Activated CD4-positive, CD25-positive, alpha-beta regulatory T cell treated with anti-CD3 and anti-CD28 coated beads, Interleukin-2, amount 50 U/mL, for 72 hours (primary cell): ENCODE measurements around the gene GATA5.

Source experiments
- DNase-seq: peaks from one replicate; pipeline ENCODE4 v3.0.0; 2021

The GATA5 gene

DNA sequence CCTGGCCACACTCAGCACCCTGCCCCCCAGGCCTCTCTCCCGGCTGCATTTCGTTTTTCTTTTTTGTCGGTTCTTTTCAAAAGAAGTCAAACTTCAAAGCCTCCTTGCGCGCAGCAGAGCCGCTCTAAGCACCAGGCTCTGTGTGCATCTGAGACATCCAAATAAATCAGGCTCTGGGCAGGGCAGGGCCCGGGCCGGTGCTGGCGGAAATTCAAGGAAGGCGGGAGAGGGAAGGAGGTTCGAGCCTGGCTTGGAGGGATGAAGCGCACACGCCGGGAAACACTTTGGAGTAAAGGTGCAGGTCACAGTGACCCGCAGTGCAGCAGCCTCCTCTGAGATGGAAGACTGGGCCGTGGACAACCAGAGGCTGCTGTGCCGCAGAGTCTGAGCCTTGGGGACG is 5.8 kb downstream of the GATA5 start:
- no peak for DNase-seq

DNA sequence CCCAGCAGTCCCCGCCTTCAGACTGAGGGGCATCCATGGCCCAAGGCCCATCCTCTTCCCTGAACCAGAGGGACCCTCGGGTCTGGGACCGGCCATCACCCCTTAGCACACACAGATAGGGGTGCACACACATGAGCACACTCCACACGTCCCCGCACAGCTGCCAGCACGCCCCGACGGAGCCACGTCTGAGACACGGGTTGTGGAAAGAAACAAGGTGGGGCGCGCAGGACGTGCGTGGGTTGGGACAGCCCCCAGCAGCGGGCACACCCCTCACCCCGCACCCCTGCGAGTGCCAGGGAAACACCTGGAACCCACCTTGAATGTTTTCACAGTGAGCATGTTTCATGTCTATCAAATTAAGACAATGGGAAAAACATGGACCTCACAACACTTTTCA is 6.4 kb downstream of the GATA5 start:
- no peak for DNase-seq

- no peak for DNase-seq
Measured at GRCh38 chr20:62466806-62467537, 8.8 kb downstream of the GATA5 start.

- no peak for DNase-seq
Measured at GRCh38 chr20:62466072-62466760, 9.6 kb downstream of the GATA5 start.

DNA sequence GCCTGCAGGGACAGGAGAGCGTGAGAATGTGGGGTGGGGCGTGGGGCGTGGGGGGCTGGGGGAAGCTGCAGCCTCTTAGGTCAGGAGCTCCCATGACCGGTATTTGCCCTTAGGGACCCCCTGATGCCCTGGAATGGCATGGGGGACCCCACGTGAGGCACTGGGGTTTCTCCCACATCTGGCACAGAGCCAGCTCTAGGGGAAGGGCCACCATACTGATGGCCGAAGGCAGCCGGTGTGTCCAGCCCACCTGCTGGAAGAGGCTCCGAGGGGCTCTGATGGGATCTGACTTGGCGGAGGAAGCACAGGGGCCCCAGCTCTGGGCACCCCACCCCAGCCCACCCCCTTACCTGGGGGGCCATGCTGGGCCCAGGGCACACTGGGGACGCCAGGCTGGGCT is 10.8 kb downstream of the GATA5 start:
- DNase-seq = no peak

GRCh38 chr20:62464425-62464770 is 11.4 kb downstream of the GATA5 start:
- DNase-seq = no peak

GRCh38 chr20:62463651-62464424 is 12.0 kb downstream of the GATA5 start:
- no peak for DNase-seq

DNA sequence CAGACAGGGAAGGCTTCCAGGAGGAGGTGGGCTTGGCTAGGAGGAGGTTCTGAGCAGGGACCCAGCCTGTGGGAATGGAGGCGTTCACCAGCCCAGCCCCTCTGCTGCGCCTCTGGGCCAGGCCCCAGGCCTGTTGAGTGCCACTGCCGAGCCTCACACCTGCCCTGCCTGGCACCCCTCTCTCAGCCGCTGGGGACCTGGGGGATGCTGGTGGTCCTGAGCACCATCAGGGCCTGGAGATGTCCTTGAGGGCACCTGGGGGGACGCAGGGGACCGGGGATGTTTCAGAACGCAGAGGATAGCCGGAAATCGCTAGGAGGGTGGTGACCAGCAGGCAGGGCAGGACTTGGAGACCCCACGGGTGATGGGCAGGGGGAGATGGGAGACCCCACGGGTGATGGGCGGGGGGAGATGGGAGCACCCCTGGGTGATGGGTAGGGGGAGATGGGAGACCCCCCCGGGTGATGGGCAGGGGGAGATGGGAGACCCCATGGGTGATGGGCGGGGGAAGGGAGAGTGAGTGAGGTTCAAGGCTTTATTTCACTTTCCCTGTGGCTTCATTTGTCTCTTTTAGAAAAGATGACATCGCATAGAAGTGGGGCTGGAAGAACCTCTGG is 12.7 kb downstream of the GATA5 start:
- no peak for DNase-seq

- DNase-seq = no peak
Measured at GRCh38 chr20:62461834-62462233, 14.0 kb downstream of the GATA5 start.

- no peak for DNase-seq
Measured at GRCh38 chr20:62461157-62461556, 14.6 kb downstream of the GATA5 start.

DNA sequence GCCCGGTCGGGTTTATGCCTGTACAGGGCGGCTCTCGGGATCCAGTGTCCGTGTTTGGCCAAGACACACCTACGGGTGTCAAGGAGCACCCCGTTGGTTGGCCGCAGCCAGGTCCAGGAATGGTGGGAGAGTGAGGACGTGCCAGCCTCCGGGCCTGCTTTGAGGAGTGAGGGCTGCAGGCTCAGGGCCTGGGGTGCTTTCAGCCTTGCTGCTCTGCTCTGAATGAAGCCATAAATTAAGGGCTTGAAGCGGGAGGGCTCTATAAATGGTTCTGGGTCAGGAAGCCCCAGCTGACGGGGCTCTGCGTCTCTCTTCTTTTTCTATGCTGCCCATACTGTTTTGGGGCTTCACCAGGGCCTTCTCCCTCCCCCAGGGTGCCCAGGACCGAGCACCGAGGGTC is 15.1 kb downstream of the GATA5 start:
- no peak for DNase-seq

DNA sequence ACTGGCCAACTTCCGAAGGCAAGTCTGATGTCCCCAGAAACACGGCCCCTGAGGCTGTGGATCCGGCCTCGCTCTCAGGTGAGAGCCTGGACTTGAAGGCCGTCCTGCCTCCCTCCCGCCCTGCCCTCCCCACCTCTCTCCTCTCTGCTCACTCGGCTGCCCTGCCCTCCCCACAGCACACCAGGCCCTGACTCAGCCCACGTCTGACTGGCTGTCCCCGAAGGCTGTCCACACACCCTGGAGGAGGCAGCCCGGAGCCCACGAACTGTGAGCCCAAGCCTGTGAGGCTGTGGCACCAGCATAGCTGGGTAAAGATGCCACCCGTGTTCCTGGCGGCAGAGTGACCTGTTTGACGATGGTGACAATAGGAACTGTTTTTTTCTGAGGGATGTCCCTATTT is 16.3 kb downstream of the GATA5 start:
- DNase-seq = no peak

- no peak for DNase-seq
Measured at GRCh38 chr20:62458275-62459251, 17.2 kb downstream of the GATA5 start.

DNA sequence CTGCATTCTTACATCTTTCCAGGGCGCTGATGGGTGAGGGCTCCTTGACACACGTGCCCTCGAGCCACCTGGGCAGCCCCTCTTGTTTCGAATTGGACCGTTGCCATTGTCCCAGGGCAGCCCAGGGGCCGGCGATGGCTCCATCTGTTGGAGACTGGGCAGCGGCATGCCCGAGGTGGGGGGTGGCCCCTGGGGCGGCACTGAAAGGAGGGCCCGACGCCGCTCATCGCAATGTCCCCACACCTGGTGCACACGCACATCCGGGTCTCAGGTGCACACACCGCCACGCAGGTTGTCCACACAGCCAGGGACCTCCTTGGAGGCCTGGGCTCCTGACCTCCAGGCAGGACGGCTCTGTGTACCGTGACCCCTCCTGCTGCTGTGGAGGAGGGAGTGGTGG is 18.0 kb downstream of the GATA5 start:
- DNase-seq = no peak

DNA sequence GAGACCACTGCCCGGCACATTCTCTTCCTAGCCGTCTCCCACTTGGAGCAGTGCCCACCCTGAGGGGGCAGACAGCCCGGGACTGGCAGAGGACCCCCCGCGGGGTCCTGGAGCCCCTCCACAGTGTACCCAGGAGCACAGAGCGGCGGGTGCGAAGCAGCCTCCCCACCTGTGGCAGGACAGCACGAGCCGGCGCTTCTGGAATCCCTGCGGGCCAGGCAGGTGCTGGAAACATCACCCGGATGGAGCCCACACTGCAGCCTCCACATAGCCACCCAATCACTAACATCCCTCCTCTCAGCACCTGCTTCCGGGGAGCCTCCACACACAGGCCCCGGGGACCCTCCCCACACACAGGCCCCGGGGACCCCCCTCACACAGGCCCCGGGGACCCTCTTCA is 18.7 kb downstream of the GATA5 start:
- DNase-seq = no peak

DNA sequence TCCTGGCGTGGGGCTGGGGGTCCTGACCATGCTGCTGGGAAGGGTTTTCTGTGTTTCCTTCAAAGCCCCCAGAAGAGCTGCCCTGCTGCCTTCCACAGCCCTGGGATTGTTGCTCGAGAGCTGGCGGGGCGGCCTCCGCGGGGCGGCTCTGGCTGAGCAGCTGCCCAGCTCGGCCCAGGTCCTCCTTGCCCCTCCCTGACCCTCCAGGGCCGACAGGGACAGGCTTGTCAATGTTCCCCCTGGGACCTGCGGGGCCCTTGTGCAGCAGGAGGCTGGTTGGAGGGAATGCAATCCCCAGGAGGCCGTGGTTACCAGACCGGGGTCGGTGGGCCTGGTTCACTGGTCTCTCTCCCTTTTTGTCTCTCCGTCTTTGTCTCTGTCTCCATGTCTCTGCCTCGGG is 19.9 kb downstream of the GATA5 start:
- no peak for DNase-seq

DNA sequence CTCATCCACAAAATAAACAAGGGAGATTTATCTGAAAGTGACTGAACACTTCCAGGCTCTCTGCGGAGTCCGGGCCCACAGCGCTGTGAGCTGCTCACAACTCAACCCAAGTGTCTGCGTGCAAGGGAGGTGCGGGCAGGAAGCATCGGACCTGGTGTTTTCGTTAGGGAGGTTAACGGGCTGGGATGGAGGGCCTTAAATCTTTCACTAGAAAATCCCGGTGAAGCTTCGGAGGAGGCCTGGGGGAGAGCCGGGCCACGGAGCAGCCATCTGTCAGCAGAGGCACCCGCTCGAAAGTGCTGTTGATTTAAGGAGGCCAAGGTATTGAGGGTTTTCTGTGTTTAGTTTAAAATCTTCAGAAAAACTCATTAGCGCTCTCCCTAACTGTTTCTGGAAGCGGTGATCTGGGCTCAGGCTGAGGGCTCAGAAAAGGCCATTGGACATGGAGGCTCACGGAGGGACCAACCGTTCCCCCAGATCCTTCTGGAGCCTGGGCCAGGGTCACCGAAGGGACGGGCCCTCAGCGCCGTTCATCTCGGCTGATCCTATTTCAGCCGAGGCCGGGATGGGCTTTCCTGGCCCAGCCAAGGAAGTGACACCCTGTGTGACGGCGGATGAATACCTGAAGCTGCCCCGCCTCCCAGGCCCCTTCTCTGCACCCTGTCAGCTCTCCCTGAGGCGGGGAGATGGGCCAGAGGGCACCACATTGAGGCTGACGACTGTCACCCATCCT is 20.7 kb downstream of the GATA5 start:
- DNase-seq = no peak

GRCh38 chr20:62453186-62453808 is 22.5 kb downstream of the GATA5 start:
- no peak for DNase-seq

- DNase-seq = no peak
Measured at GRCh38 chr20:62452475-62453095, 23.2 kb downstream of the GATA5 start.

GRCh38 chr20:62451970-62452369 is 23.8 kb downstream of the GATA5 start:
- DNase-seq = no peak
